Caco-2 (cell line): ENCODE data around the gene CTDSPL. TPM values are rescaled to one million over a fixed set of nuclear protein-coding genes. Genes with fewer than 3 reads are reported as not detected.

Experiments
- BruUV-seq: library from RNA; stranded (reverse); fragments of 400-500 nt; replicated peaks from 2 replicates; lab custom pipeline; 2021; lab: Mats Ljungman, UMichigan
- CTCF ChIA-PET: fragments of 300-600 bp; sonication (Branson Sonifier 250); formaldehyde crosslinking; loops from one replicate; lab custom pipeline; 2022; ENCODE audit warnings: antibody characterized with exemption; lab: Charles Lee
- POLR2A ChIA-PET: fragments of 300-600 bp; sonication (Branson Sonifier 250); formaldehyde crosslinking; loops from one replicate; lab custom pipeline; 2022; ENCODE audit warnings: antibody characterized with exemption; lab: Charles Lee
- DNase-seq, 2 experiments: peaks; one replicate each; pipeline versions ENCODE4 v3.0.0 to v3.0.0-alpha.2; 2020 to 2022
- H3K27me3 ChIP-seq: replicated peaks from 2 replicates; pipeline ENCODE4 v1.6.0; 2011; ENCODE audit warnings: low read length; ENCODE audit not compliant: control insufficient read depth, insufficient read depth
- H3K36me3 ChIP-seq: 2 replicates; pipeline ENCODE4 v1.5.1; 2011; ENCODE audit warnings: low read length; ENCODE audit not compliant: control insufficient read depth, insufficient read depth
- H3K4me1 ChIP-seq: fragments of 250-450 bp; sonication (Bioruptor Pico); 2 replicates; pipeline ENCODE4 v1.5.1; 2020; ENCODE audit warnings: mild to moderate bottlenecking
- H3K4me3 ChIP-seq: 2 replicates; pipeline ENCODE4 v1.5.1; 2011; ENCODE audit warnings: low read depth, mild to moderate bottlenecking, control low read depth, low read length
- H3K9me3 ChIP-seq: fragments of 250-450 bp; sonication (Bioruptor Pico); 2 replicates; pipeline ENCODE4 v1.5.1; 2020; ENCODE audit warnings: mild to moderate bottlenecking, moderate library complexity
- H3K27ac Mint-ChIP-seq: one replicate; pipeline ENCODE4 v1.8.0; 2022; ENCODE audit warnings: mixed read lengths; ENCODE audit not compliant: unreplicated experiment
- H3K27me3 Mint-ChIP-seq: one replicate; pipeline ENCODE4 v1.8.0; 2022; ENCODE audit warnings: mixed read lengths; ENCODE audit not compliant: insufficient read depth, unreplicated experiment
- H3K36me3 Mint-ChIP-seq: one replicate; pipeline ENCODE4 v1.8.0; 2022; ENCODE audit warnings: mild to moderate bottlenecking, mixed read lengths; ENCODE audit not compliant: insufficient read depth, unreplicated experiment
- H3K4me1 Mint-ChIP-seq: one replicate; pipeline ENCODE4 v1.8.0; 2022; ENCODE audit warnings: low read depth, mixed read lengths; ENCODE audit not compliant: unreplicated experiment
- H3K4me3 Mint-ChIP-seq: one replicate; pipeline ENCODE4 v1.8.0; 2022; ENCODE audit warnings: mild to moderate bottlenecking, moderate library complexity, mixed read lengths; ENCODE audit not compliant: unreplicated experiment
- H3K9me3 Mint-ChIP-seq: one replicate; pipeline ENCODE4 v1.8.0; 2022; ENCODE audit warnings: mixed read lengths; ENCODE audit not compliant: unreplicated experiment
- intact Hi-C: fragments of 100-400 bp; cut with micrococcal nuclease; formaldehyde crosslinking; loops from one replicate; pipeline ENCODE4 v1.10.0; 2022; ENCODE audit not compliant: unreplicated experiment
- total RNA-seq: library from RNA; stranded (reverse); gene quantifications from 2 replicates; pipeline ENCODE4 v1.2.3, GENCODE V29; 2022
- TF ChIP-seq, protein P1 (sequence below), 2 experiments: fragments of 200-600 bp in 1 of 2; IDR thresholded peaks; 1 replicate in 1 of 2; 2 replicates in 1 of 2; pipeline versions ENCODE4 v1.5.1 to v1.8.0; 2011 to 2022; ENCODE audit warnings: antibody characterized with exemption in 1 of 2, control low read depth in 1 of 2, inconsistent platforms in 1 of 2, low read depth in 1 of 2, low read length in 1 of 2, mild to moderate bottlenecking in 1 of 2, moderate library complexity in 1 of 2; ENCODE audit not compliant: insufficient read depth in 1 of 2, severe bottlenecking in 1 of 2, unreplicated experiment in 1 of 2

CTDSPL gene
- total RNA-seq, 1 experiment from 2014 or later = 60.9 TPM

DNA sequence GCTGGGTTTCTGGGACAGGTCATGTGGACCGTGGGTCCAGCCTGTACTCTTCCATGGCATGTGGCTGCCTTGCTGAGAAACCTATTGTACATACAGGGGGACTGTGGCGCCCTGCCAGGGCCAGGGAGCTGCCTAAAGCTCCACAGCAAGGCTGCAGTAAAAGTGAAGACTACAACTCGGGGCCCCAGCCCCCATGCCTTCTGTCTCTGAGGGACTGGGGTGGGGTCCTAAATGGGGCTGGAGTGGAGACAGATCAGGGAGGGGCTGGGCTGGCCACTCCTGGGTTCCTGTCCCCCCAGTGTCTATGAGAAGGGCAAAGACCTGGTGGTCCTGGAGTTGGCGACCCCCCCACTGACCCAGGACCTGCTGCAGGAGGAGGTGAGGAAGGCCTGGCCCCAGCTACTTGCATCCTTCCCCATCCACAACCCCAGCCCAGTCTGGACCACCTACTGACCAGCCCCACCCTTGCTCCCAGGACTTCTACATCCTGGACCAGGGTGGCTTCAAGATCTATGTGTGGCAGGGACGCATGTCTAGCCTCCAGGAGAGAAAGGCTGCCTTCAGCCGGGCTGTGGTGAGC lies 136.2 kb downstream of the CTDSPL start:
- peak overlapping the region; percentile 97 for H3K27ac Mint-ChIP-seq
- peak overlapping the region; percentile 80 for H3K4me3 Mint-ChIP-seq

DNA sequence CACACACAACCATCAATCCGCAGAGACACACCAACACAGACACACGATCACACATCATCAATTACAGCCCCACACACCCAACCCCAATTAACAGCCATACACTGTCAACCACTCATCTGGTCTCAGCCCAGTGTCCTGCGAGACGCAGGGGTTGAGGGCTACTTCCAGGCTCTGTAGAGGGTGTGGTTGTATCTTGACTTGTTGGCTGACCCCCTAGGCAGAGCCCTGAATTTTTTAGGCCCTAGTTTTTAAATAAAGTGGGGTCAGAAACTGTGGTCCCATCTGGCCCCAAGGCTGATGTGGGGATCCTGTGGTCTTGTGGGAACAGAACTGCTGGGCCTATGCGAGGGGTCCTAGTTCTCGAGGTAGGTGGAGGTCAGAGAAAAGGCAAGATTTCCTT lies 138.2 kb downstream of the CTDSPL start:
- ChIA-PET CTCF (no interaction called here), POLR2A (no interaction called here)
- DNase-seq = no peak
- H3K36me3 Mint-ChIP-seq = peaks cover 16% of the 10 kb centered on the region
- no peak overlapping the region for H3K4me3 Mint-ChIP-seq
- H3K4me1 ChIP-seq = peaks cover 56% of the 10 kb centered on the region
- TF ChIP-seq, protein P1, sequence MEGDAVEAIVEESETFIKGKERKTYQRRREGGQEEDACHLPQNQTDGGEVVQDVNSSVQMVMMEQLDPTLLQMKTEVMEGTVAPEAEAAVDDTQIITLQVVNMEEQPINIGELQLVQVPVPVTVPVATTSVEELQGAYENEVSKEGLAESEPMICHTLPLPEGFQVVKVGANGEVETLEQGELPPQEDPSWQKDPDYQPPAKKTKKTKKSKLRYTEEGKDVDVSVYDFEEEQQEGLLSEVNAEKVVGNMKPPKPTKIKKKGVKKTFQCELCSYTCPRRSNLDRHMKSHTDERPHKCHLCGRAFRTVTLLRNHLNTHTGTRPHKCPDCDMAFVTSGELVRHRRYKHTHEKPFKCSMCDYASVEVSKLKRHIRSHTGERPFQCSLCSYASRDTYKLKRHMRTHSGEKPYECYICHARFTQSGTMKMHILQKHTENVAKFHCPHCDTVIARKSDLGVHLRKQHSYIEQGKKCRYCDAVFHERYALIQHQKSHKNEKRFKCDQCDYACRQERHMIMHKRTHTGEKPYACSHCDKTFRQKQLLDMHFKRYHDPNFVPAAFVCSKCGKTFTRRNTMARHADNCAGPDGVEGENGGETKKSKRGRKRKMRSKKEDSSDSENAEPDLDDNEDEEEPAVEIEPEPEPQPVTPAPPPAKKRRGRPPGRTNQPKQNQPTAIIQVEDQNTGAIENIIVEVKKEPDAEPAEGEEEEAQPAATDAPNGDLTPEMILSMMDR (IDR thresholded peaks at IDR 0.05; ENCODE audit: insufficient read depth in 1 of 2, low read depth in 1 of 2, low read length in 1 of 2, severe bottlenecking in 1 of 2, unreplicated experiment in 1 of 2) = no peak
- H3K9me3 Mint-ChIP-seq = no peaks in the 10 kb centered on the region
- no peaks in the 10 kb centered on the region for H3K9me3 ChIP-seq
- H3K27me3 Mint-ChIP-seq = no peaks in the 10 kb centered on the region
- H3K27ac Mint-ChIP-seq = peak overlapping the region; percentile 97
- TSS peak; percentile 36 for BruUV-seq
- peaks cover 51% of the 10 kb centered on the region for H3K4me1 Mint-ChIP-seq
- intact Hi-C loops = no loop called here
- no peak overlapping the region for H3K4me3 ChIP-seq
- peaks cover 3% of the 10 kb centered on the region; the same call in 1 of the 2 replicates for H3K36me3 ChIP-seq
- H3K27me3 ChIP-seq = no peaks in the 10 kb centered on the region

More for the DNA sequence above, 136.2 kb downstream of the CTDSPL start:
- BruUV-seq = no TSS peak
- Histone ChIP-seq H3K9me3 (no peaks in the 10 kb centered on the region), H3K4me3 (peak overlapping the region; percentile 60), H3K27me3 (no peaks in the 10 kb centered on the region), H3K36me3 (peaks cover 2% of the 10 kb centered on the region; the same call in 1 of the 2 replicates), H3K4me1 (peaks cover 57% of the 10 kb centered on the region)
- Mint-ChIP-seq H3K9me3 (no peaks in the 10 kb centered on the region), H3K4me1 (peaks cover 44% of the 10 kb centered on the region), H3K27me3 (no peaks in the 10 kb centered on the region), H3K36me3 (peaks cover 16% of the 10 kb centered on the region)
- ChIA-PET CTCF (interaction anchor here (1.3 to 1.5 kb wide), 3 partner anchors 11 to 142 kb away, joined by 3 to 12 read pairs (median 9); no protein-coding TSS in a partner anchor), POLR2A (interaction anchor here (1.8 kb wide), 1 partner anchor 24 kb away, joined by 5 read pairs; no protein-coding TSS in a partner anchor)
- intact Hi-C loops = loop anchor here (1.0 kb wide), 1 partner anchor 24 kb away; no protein-coding TSS in a partner anchor
- TF ChIP-seq, protein P1 (IDR thresholded peaks at IDR 0.05; ENCODE audit: insufficient read depth in 1 of 2, low read depth in 1 of 2, low read length in 1 of 2, severe bottlenecking in 1 of 2, unreplicated experiment in 1 of 2) = no peak
- peak in 1 of 2 experiments; percentile 20 for DNase-seq

DNA sequence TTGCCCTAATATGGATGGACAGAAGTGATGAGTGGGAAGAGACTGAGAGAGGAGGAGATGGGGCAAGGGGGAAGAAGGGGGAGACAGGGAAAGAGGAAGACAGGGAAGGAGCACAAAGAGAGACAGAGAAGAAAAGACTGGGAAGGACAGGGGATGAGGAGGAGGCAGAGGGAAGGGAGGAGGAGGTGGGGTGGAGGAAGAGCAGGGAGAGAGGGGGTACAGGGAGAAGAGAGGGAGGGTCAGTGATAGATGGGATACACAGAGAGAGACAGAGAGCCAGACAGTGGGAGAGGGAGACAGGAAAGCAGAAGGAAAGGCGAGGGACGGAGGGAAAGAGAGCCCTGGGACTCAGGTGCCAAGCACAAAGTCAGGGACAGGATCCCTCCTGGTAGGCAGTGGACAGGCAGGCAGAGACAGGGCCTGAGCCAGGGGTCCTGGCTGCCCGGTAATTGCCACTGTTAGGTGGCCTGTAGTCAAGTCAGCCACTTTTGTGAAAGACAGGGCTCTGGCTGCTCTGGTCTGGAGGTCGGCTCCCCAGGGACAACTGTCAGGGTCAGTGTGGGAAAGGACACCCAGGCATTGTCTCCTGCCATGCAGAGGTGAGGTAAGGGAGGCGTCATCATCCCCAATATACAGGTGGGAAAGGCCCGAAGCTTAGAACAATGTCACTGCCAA lies 138.7 kb downstream of the CTDSPL start:
- no peak overlapping the region for H3K4me3 Mint-ChIP-seq
- no peaks in the 10 kb centered on the region for H3K9me3 Mint-ChIP-seq
- intact Hi-C loops = no loop called here
- ChIA-PET CTCF (interaction anchor here (2.4 kb wide), 1 partner anchor 26 kb away, joined by 34 read pairs; no protein-coding TSS in a partner anchor), POLR2A (no interaction called here)
- peaks cover 17% of the 10 kb centered on the region for H3K36me3 Mint-ChIP-seq
- BruUV-seq = no TSS peak
- Histone ChIP-seq H3K4me1 (peaks cover 55% of the 10 kb centered on the region), H3K9me3 (no peaks in the 10 kb centered on the region), H3K27me3 (no peaks in the 10 kb centered on the region), H3K36me3 (peaks cover 3% of the 10 kb centered on the region; the same call in 1 of the 2 replicates), H3K4me3 (no peak overlapping the region)
- peaks cover 51% of the 10 kb centered on the region for H3K4me1 Mint-ChIP-seq
- H3K27me3 Mint-ChIP-seq = no peaks in the 10 kb centered on the region
- peak in 1 of 2 experiments; percentile 26 for DNase-seq
- TF ChIP-seq, protein P1 (IDR thresholded peaks at IDR 0.05; ENCODE audit: insufficient read depth in 1 of 2, low read depth in 1 of 2, low read length in 1 of 2, severe bottlenecking in 1 of 2, unreplicated experiment in 1 of 2) = no peak
- peak overlapping the region; percentile 97 for H3K27ac Mint-ChIP-seq
